NK-92 (cell line): Measurements from ENCODE around the gene INAVA.

Source experiments
- DNase-seq: peaks from one replicate; lab custom pipeline; 2025; ENCODE audit not compliant: unreplicated experiment; lab: John Stamatoyannopoulos, UW

INAVA gene

GRCh38 chr1:200894712-200895442 is at the start of gene INAVA:
Gene INAVA (plus strand): TSS chr1:200894900. CDS start chr1:200898401, 3,501 bp downstream.
- DNase-seq: no peak

GRCh38 chr1:200845360-200845759 is 49.3 kb upstream of the INAVA start:
- DNase-seq: no peak

- no peak for DNase-seq
Observed at GRCh38 chr1:200846398-200846797, 48.3 kb upstream of the INAVA start.

- DNase-seq: no peak
Observed at GRCh38 chr1:200849430-200849829, 45.3 kb upstream of the INAVA start.

- DNase-seq: no peak
Observed at GRCh38 chr1:200850554-200850953, 44.1 kb upstream of the INAVA start.

- DNase-seq: no peak
Observed at GRCh38 chr1:200856716-200857357, 37.9 kb upstream of the INAVA start.

GRCh38 chr1:200857804-200858203 is 36.9 kb upstream of the INAVA start:
- DNase-seq: no peak

GRCh38 chr1:200861937-200862647 is 32.6 kb upstream of the INAVA start:
- no peak for DNase-seq

- DNase-seq: no peak
Observed at GRCh38 chr1:200862713-200863415, 31.8 kb upstream of the INAVA start.

- no peak for DNase-seq
Observed at GRCh38 chr1:200866116-200866515, 28.6 kb upstream of the INAVA start.

- no peak for DNase-seq
Observed at GRCh38 chr1:200866521-200866920, 28.2 kb upstream of the INAVA start.

GRCh38 chr1:200867018-200867811 is 27.5 kb upstream of the INAVA start:
- DNase-seq: no peak

- DNase-seq: no peak
Observed at GRCh38 chr1:200869376-200869752, 25.3 kb upstream of the INAVA start.

- DNase-seq: no peak
Observed at GRCh38 chr1:200869753-200870391, 24.8 kb upstream of the INAVA start.

- DNase-seq: no peak
Observed at GRCh38 chr1:200872446-200873115, 22.1 kb upstream of the INAVA start, which contains the start of gene GPR25. Gene GPR25 (plus strand): TSS chr1:200872981. CDS start chr1:200873038, 57 bp downstream.

- DNase-seq: no peak
Observed at GRCh38 chr1:200873116-200873670, 21.5 kb upstream of the INAVA start.

- no peak for DNase-seq
Observed at GRCh38 chr1:200873671-200874397, 20.9 kb upstream of the INAVA start.

GRCh38 chr1:200874694-200875093 is 20.0 kb upstream of the INAVA start:
- no peak for DNase-seq

- no peak for DNase-seq
Observed at GRCh38 chr1:200875416-200875815, 19.3 kb upstream of the INAVA start.
